Measurements from ENCODE around the gene SLC4A3.

SLC4A3 gene

DNA sequence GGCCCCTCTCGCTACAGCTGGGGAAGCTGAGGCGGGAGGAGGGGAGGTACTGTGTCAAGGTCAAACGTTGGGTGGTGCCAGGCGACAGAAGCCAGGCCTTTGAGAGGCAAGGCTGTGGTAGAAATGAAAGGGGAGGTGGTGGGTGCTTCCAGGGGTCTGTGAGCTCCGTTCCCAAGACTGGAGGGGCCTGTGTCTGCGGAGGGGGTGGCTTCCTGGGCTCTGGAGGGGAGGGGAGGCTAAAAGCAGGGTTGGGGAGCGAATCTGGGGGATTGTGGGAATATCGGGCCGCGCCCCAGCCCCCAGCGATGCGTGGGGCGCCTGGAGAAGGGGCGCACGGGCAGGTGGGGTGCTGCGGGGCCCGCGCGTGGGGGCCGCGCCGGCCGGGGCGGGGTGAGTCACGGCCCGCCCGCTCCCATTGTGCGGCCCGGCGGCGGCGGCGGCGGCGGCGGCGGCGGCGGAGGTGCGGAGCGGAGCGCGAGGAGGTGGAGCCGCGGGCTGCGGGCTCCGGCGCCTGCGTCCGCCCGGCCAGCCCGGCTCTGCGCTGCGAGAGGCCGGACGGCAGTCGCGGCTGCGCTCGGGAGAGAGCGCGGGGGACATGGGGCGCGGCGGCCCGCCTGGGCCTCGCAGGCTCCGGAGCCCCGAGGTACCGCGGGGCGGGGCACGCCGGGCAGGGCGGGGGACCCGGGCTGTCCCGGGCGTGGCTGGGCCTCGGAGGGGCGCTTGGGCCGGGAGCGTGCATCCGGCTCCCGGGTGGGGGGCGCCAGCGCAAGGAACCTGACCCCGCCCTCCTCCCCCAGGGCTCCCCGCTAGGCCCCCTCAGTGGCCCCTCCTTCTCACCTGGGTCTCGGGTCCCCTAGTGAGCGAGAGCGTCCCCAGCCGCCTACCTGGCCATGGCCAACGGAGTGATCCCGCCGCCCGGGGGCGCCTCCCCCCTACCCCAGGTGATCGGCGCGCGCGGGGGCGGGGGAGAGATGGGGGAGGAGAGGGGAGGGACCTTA lies at the start of gene SLC4A3 (continued):
- no peak for TF ChIP-seq ZSCAN18 (tag by site-specific recombination; IDR thresholded peaks at IDR 0.05)
- no peak for TF ChIP-seq ZNF133 (tag by site-specific recombination; IDR thresholded peaks at IDR 0.05)
- TF ChIP-seq ZNF529 (tag by site-specific recombination; IDR thresholded peaks at IDR 0.05; ENCODE audit: insufficient replicate concordance), result no peak
- TF ChIP-seq KLF8 (tag by site-specific recombination; IDR thresholded peaks at IDR 0.05), result 0 out of 2 replicates have a peak, but pooled peaks have one; percentile 22
- TF ChIP-seq ZNF16 (tag by site-specific recombination; IDR thresholded peaks at IDR 0.05; ENCODE audit: low read depth), result no peak
- no peak for TF ChIP-seq ZNF544 (tag by site-specific recombination; IDR thresholded peaks at IDR 0.05)
- no peak for TF ChIP-seq KLF9 (tag by site-specific recombination; IDR thresholded peaks at IDR 0.05; ENCODE audit: low read depth)
- no peak for TF ChIP-seq ZNF416 (tag by site-specific recombination; IDR thresholded peaks at IDR 0.05)
- TF ChIP-seq ZNF398 (tag by site-specific recombination; IDR thresholded peaks at IDR 0.05), result peak; percentile 76
- peak; percentile 33; the same call in 1 of the 2 replicates for TF ChIP-seq ZBTB8A (tag by site-specific recombination; IDR thresholded peaks at IDR 0.05)
- no peak for TF ChIP-seq ZNF776 (tag by site-specific recombination; IDR thresholded peaks at IDR 0.05; ENCODE audit: borderline replicate concordance)
- no peak for TF ChIP-seq MZF1 (tag by site-specific recombination; IDR thresholded peaks at IDR 0.05; ENCODE audit: borderline replicate concordance)
- 0 out of 2 replicates have a peak, but pooled peaks have one; percentile 2 for TF ChIP-seq ZNF677 (tag by site-specific recombination; IDR thresholded peaks at IDR 0.05)
- TF ChIP-seq ZNF37A (tag by site-specific recombination; IDR thresholded peaks at IDR 0.05), result no peak
- no peak for TF ChIP-seq ZNF549 (tag by site-specific recombination; IDR thresholded peaks at IDR 0.05)
- TF ChIP-seq ZNF473 (tag by site-specific recombination; IDR thresholded peaks at IDR 0.05), result no peak
- TF ChIP-seq MEIS1 (CRISPR knock-in tag; IDR thresholded peaks at IDR 0.05; ENCODE audit: borderline replicate concordance), result no peak
- TF ChIP-seq ZNF670 (tag by site-specific recombination; IDR thresholded peaks at IDR 0.05; ENCODE audit: low read depth), result no peak
- TF ChIP-seq ZNF596 (tag by site-specific recombination; IDR thresholded peaks at IDR 0.05), result no peak
- TF ChIP-seq, protein P1, sequence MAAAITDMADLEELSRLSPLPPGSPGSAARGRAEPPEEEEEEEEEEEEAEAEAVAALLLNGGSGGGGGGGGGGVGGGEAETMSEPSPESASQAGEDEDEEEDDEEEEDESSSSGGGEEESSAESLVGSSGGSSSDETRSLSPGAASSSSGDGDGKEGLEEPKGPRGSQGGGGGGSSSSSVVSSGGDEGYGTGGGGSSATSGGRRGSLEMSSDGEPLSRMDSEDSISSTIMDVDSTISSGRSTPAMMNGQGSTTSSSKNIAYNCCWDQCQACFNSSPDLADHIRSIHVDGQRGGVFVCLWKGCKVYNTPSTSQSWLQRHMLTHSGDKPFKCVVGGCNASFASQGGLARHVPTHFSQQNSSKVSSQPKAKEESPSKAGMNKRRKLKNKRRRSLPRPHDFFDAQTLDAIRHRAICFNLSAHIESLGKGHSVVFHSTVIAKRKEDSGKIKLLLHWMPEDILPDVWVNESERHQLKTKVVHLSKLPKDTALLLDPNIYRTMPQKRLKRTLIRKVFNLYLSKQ (tag by site-specific recombination; IDR thresholded peaks at IDR 0.05; ENCODE audit: borderline replicate concordance), result no peak
- TF ChIP-seq ZNF394 (tag by site-specific recombination; IDR thresholded peaks at IDR 0.05; ENCODE audit: borderline replicate concordance), result no peak
- no peak for TF ChIP-seq ZNF157 (tag by site-specific recombination; IDR thresholded peaks at IDR 0.05)
- TF ChIP-seq ZNF202 (tag by site-specific recombination; IDR thresholded peaks at IDR 0.05; ENCODE audit: borderline replicate concordance), result no peak
- TF ChIP-seq ZNF621 (tag by site-specific recombination; IDR thresholded peaks at IDR 0.05), result no peak
- TF ChIP-seq SCRT2 (tag by site-specific recombination; IDR thresholded peaks at IDR 0.05), result no peak
- TF ChIP-seq ZNF19 (tag by site-specific recombination; IDR thresholded peaks at IDR 0.05; ENCODE audit: low read depth), result no peak
- TF ChIP-seq ZNF114 (tag by site-specific recombination; IDR thresholded peaks at IDR 0.05), result no peak
- TF ChIP-seq ZNF692 (tag by site-specific recombination; IDR thresholded peaks at IDR 0.05), result 0 out of 2 replicates have a peak, but pooled peaks have one; percentile 14
- TF ChIP-seq ZNF777 (tag by site-specific recombination; IDR thresholded peaks at IDR 0.05; ENCODE audit: borderline replicate concordance), result no peak

Measured in HEK293 (cell line).